ENCODE measurements around the gene BABAM2. TPM values are rescaled to one million over a fixed set of nuclear protein-coding genes. Genes with fewer than 3 reads are reported as not detected.

BABAM2 gene
- total RNA-seq, 1 experiment from 2014 or later: 16.3 TPM

GRCh38 chr2:28335666-28336065 is 445.1 kb downstream of the BABAM2 start:
- intact Hi-C loops (cut with micrococcal nuclease): no loop called here

DNA sequence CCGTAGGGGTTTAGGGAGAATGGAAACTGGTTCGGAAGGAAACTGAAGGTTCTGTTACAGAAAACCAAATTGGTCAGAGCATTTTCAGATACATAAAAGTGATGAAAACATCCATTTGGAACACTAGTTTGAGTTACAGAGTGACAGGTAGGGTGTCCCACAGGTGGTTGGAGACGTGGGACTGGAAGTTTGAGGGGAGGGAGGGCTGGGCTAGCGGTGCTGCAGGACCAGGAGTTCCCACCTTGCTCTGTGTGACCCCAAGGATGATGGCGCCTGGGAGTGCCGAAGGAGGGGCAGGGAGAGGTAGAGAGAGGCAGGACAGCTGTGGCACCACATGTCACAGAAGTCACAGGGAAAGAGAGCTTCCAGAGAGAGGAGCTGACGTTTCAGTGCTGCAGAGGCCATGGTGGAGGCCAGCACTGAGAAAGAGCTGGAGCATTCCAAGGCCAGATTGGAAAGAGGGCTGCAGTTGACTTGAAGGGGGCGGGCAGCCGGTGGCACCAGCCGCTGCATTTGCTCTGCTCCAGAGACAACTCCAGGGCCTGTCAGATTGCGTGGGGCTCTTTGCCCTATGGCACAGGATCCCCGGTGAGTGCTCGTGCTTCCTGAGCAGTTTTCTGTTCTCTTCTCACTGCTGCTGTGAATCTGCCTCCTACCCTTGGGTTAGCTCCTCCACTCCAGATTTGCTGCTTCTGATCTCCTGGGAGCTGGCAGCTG is 445.9 kb downstream of the BABAM2 start:
- no TSS peak for BruUV-seq (replicated peaks)
- TF ChIP-seq EZH2 (IDR thresholded peaks at IDR 0.05; ENCODE audit: low read length, unreplicated experiment) (no peak), EZH2phosphoT487 (IDR thresholded peaks at IDR 0.05; ENCODE audit: borderline replicate concordance, low read length) (no peak)
- Histone ChIP-seq H3K27ac (ENCODE audit: low read length) (no peak overlapping the region), H3K4me3 (ENCODE audit: low read length) (no peak overlapping the region), H3K9me3 (ENCODE audit: low read length) (no peaks in the 10 kb centered on the region), H3K27me3 (ENCODE audit: low read length) (no peaks in the 10 kb centered on the region), H3K36me3 (ENCODE audit: low read depth, low read length) (no peaks in the 10 kb centered on the region), H3K79me2 (ENCODE audit: low read length) (no peaks in the 10 kb centered on the region), H3F3A (ENCODE audit: low read length, unreplicated experiment) (no peaks in the 10 kb centered on the region), H3K4me2 (ENCODE audit: low read length) (no peak overlapping the region), H3K9me2 (replicated peaks; ENCODE audit: low read length) (no peaks in the 10 kb centered on the region), H4K20me1 (ENCODE audit: low read length) (no peaks in the 10 kb centered on the region), H3K4me1 (ENCODE audit: insufficient read depth, low read length) (peaks cover 5% of the 10 kb centered on the region; the same call in 1 of the 2 replicates), H2AFZ (ENCODE audit: low read length) (no peak overlapping the region), H3K9ac (ENCODE audit: low read length) (no peak overlapping the region)
- DNase-seq: no peak
- intact Hi-C loops (cut with micrococcal nuclease): no loop called here
- POLR2A ChIA-PET (ENCODE audit: unreplicated experiment): no interaction called here
- CTCF ChIA-PET: no interaction called here
- ATAC-seq: no peak

More at GRCh38 chr2:28335666-28336065, 445.1 kb downstream of the BABAM2 start:
- CTCF ChIA-PET: no interaction called here
- DNase-seq (no peak), ATAC-seq (no peak)
- Histone ChIP-seq H3K36me3 (ENCODE audit: low read depth, low read length) (no peaks in the 10 kb centered on the region), H3K4me2 (ENCODE audit: low read length) (no peak overlapping the region), H4K20me1 (ENCODE audit: low read length) (no peaks in the 10 kb centered on the region), H3K79me2 (ENCODE audit: low read length) (no peaks in the 10 kb centered on the region), H3K9me3 (ENCODE audit: low read length) (no peaks in the 10 kb centered on the region), H3K4me1 (ENCODE audit: insufficient read depth, low read length) (peaks cover 5% of the 10 kb centered on the region; the same call in 1 of the 2 replicates), H3K27me3 (ENCODE audit: low read length) (no peaks in the 10 kb centered on the region), H2AFZ (ENCODE audit: low read length) (no peak overlapping the region), H3K9me2 (replicated peaks; ENCODE audit: low read length) (no peaks in the 10 kb centered on the region), H3K27ac (ENCODE audit: low read length) (no peak overlapping the region), H3K9ac (ENCODE audit: low read length) (no peak overlapping the region), H3F3A (ENCODE audit: low read length, unreplicated experiment) (no peaks in the 10 kb centered on the region), H3K4me3 (ENCODE audit: low read length) (no peak overlapping the region)
- POLR2A ChIA-PET (ENCODE audit: unreplicated experiment): no interaction called here
- no TSS peak for BruUV-seq (replicated peaks)
- TF ChIP-seq EZH2 (IDR thresholded peaks at IDR 0.05; ENCODE audit: low read length, unreplicated experiment) (no peak), EZH2phosphoT487 (IDR thresholded peaks at IDR 0.05; ENCODE audit: borderline replicate concordance, low read length) (no peak)
- TF ChIP-seq, protein P1, sequence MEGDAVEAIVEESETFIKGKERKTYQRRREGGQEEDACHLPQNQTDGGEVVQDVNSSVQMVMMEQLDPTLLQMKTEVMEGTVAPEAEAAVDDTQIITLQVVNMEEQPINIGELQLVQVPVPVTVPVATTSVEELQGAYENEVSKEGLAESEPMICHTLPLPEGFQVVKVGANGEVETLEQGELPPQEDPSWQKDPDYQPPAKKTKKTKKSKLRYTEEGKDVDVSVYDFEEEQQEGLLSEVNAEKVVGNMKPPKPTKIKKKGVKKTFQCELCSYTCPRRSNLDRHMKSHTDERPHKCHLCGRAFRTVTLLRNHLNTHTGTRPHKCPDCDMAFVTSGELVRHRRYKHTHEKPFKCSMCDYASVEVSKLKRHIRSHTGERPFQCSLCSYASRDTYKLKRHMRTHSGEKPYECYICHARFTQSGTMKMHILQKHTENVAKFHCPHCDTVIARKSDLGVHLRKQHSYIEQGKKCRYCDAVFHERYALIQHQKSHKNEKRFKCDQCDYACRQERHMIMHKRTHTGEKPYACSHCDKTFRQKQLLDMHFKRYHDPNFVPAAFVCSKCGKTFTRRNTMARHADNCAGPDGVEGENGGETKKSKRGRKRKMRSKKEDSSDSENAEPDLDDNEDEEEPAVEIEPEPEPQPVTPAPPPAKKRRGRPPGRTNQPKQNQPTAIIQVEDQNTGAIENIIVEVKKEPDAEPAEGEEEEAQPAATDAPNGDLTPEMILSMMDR (conservative IDR thresholded peaks at IDR 0.05; ENCODE audit: low read depth, low read length): no peak

DNA sequence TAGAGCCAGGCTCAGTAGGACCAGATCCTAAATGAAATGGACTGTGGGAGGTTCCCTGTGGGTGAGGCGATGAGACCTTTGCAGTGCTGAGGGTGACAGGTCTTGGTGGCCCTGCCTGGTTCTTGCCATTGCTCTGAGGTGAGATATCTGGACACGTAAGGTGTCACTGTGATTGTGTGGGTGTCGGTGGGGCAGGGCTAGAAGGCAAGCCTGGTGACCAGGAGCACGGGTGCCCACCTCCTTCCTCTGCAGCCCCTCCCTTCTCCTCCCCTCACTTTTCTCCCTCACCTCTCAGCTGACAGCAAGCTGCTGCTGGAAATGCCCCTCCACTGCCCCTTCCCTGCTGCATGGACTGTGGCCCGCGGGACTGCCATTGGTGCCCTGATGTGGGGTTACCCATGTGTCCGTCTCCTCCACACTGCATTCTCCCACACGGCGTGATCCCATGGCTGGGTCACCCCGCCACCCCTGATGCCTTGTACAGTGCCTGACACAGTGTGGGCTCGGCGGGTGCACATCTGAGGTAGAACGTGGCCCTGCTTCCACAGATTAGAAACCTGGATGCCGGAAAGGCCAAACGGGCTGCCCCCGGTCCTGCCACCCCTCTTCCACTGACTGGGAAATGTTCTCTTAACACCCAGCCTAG is 446.6 kb downstream of the BABAM2 start:
- no peaks in the 10 kb centered on the region for H3K9me3 ChIP-seq (ENCODE audit: low read length)
- H3K36me3 ChIP-seq (ENCODE audit: low read depth, low read length): no peaks in the 10 kb centered on the region
- TF ChIP-seq EZH2 (IDR thresholded peaks at IDR 0.05; ENCODE audit: low read length, unreplicated experiment): no peak
- TF ChIP-seq, protein P1 (conservative IDR thresholded peaks at IDR 0.05; ENCODE audit: low read depth, low read length): no peak
- no TSS peak for BruUV-seq (replicated peaks)
- H3K4me1 ChIP-seq (ENCODE audit: insufficient read depth, low read length): peaks cover 8% of the 10 kb centered on the region
- H3K4me2 ChIP-seq (ENCODE audit: low read length): no peak overlapping the region
- H3K9me2 ChIP-seq (replicated peaks; ENCODE audit: low read length): no peaks in the 10 kb centered on the region
- ChIA-PET POLR2A (ENCODE audit: unreplicated experiment) (no interaction called here), CTCF (no interaction called here)
- no peak for ATAC-seq
- DNase-seq: no peak
- intact Hi-C loops (cut with micrococcal nuclease): no loop called here
- no peak overlapping the region for H2AFZ ChIP-seq (ENCODE audit: low read length)
- no peaks in the 10 kb centered on the region for H3F3A ChIP-seq (ENCODE audit: low read length, unreplicated experiment)
- no peaks in the 10 kb centered on the region for H3K27me3 ChIP-seq (ENCODE audit: low read length)
- no peak overlapping the region for H3K4me3 ChIP-seq (ENCODE audit: low read length)
- H3K9ac ChIP-seq (ENCODE audit: low read length): no peak overlapping the region
- H3K27ac ChIP-seq (ENCODE audit: low read length): no peak overlapping the region
- no peaks in the 10 kb centered on the region for H3K79me2 ChIP-seq (ENCODE audit: low read length)
- no peaks in the 10 kb centered on the region for H4K20me1 ChIP-seq (ENCODE audit: low read length)

Measured in PC-3 (cell line).